GM12801 (cell line): ENCODE data around the gene ZCCHC3.

Experiments
- TF ChIP-seq, protein P1 (sequence below): IDR thresholded peaks from one replicate; pipeline ENCODE4 v1.5.1; 2011; ENCODE audit warnings: control low read depth; ENCODE audit not compliant: insufficient read length; ENCODE audit errors: extremely low read depth

The ZCCHC3 gene

DNA sequence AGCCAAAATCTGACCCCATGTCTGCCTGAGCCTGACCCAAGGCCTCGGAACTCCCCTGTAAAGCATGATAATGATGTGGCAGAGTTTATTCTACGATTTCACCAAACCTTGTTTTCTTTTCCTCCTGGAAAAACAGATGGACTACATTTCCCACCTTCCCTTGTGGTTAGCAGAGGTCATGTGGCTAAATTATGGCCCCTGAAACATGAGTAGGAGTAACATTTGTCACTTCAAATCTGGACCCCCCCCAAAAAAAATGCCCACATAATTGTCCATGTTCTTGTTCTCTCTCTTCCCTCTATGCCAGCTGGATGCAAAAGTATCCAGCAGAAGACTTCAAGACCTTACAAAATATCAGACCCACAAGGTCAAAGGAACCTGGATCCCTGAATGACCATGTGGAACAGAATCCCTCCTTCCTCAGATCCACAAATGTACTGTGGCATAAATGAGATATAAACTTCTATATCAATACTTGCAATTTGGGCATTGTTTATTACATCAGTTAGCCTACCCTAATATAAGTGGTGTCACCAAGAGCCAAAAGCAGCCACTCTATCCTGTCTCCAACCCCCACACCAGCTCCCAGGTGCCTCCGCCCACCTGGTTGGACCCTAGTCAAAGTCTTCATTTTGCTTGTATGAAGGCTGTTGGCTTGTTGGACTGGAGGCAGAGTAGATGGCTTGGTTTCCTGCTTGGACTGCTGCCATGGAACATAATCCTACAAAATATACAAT is 8.2 kb upstream of the ZCCHC3 start:
- TF ChIP-seq, protein P1, sequence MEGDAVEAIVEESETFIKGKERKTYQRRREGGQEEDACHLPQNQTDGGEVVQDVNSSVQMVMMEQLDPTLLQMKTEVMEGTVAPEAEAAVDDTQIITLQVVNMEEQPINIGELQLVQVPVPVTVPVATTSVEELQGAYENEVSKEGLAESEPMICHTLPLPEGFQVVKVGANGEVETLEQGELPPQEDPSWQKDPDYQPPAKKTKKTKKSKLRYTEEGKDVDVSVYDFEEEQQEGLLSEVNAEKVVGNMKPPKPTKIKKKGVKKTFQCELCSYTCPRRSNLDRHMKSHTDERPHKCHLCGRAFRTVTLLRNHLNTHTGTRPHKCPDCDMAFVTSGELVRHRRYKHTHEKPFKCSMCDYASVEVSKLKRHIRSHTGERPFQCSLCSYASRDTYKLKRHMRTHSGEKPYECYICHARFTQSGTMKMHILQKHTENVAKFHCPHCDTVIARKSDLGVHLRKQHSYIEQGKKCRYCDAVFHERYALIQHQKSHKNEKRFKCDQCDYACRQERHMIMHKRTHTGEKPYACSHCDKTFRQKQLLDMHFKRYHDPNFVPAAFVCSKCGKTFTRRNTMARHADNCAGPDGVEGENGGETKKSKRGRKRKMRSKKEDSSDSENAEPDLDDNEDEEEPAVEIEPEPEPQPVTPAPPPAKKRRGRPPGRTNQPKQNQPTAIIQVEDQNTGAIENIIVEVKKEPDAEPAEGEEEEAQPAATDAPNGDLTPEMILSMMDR: no peak

DNA sequence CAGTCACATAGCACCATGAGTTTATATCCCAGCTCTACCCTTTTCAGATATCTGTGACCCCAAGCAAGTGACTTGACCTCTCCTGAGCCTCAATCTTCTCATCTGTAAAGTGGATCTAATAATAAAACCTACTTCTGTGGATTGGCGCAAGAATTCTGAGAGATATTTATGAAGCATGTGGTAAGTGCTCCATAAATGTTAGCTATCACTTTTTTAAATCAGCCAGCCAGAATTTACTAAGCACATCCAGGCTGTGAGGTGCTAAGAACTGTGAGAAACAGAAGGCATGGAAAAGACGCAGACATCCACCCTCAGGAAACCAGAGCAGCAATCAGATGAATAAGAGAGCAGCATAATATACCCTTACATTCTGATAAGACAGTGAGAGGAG is 7.7 kb upstream of the ZCCHC3 start:
- TF ChIP-seq, protein P1: no peak

DNA sequence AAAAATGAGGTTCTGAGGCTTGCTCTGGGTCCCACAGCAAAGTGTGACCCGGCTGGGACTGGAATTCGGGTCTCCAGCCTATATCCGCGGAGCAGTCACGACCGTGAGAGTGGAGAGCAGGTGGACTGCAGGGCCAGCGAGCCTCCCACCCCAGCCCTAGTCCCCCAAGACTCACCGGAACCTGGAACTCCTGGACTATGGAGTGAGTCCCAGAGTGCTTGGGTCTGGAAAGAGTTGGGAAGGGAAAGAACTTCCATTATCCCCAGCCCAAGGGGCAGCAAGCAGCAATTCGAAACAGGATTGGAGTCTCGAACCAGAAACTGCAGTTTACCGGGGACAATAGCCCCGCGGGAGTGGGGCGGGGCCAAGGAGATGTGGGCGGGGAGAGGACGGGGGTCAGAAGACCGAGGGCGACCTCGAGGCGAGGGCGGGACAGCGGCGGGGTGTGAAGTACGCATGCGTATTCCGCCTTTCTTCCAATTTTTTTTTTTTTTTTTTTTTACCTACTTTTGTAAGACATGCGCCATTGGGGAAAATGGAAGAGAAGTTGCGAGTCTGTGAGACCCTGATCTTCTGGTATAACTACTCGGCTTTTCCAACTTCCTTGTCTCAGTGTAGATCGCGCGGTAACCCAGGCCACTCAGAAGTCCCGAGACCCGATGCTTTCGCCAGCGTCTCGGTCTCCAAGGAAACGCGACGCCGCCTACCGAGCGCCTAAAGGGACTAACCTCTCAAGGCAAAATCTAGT is 7.1 kb upstream of the ZCCHC3 start, which contains the start of gene C20orf96:
C20orf96 (minus strand) TSS at position 667 of the 748 bp plus-strand sequence; CDS start at position 527, 140 bp downstream.
- TF ChIP-seq, protein P1: no peak

DNA sequence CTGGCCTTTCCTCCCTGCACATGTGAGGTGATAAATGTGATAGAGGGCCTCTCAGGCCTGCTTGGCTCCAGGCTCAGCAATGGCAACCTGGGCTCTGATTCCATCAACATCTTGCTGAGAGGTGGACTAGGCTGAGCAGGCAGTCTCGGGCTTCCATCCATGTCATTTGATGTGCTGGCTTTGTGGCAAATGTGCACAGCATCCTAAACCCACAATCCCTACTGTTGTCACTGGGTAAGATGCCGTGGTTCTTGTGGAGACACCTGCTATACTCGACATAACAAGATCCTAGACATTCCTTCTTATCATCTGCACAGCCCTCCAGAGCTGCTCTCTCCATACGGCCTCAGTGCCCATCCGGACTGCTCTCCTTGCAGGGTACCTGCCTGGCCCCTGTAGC is 2.8 kb upstream of the ZCCHC3 start:
- TF ChIP-seq, protein P1: no peak

DNA sequence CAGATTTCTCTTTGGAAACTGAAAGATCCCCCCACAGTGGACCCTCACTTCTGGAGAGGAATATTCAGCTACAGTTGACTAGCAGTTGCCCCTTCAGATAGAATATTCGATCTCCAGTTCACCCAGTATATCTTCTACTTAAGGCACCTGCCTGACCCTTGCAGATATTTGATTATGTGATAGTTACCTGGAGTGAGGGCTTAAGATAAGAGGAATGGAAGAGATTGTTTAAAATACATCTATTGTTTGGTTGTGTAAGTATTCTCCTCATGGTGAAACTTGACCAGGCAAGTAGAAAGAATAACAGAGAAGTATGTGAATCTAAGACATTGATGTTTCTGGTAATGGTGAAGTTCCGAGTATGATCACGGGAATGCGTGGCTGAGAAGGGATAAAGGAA is 1.6 kb upstream of the ZCCHC3 start:
- TF ChIP-seq, protein P1: no peak

DNA sequence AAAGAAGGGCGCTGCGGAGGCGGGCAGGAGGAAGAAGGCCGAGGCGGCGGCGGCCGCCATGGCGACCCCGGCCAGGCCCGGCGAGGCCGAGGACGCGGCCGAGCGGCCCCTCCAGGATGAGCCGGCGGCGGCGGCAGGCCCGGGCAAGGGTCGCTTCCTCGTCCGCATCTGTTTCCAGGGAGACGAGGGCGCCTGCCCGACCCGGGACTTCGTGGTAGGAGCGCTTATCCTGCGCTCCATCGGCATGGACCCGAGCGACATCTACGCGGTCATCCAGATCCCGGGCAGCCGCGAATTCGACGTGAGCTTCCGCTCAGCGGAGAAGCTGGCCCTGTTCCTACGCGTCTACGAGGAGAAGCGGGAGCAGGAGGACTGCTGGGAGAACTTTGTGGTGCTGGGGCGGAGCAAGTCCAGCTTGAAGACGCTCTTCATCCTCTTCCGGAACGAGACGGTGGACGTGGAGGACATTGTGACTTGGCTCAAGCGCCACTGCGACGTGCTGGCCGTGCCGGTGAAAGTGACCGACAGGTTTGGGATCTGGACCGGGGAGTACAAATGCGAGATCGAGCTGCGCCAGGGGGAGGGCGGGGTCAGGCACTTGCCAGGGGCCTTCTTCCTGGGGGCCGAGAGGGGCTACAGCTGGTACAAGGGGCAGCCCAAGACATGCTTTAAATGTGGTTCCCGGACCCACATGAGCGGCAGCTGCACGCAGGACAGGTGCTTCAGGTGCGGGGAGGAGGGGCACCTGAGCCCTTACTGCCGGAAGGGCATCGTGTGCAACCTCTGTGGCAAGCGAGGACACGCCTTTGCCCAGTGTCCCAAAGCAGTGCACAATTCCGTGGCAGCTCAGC is 780 bp downstream of the ZCCHC3 start:
- TF ChIP-seq, protein P1: no peak

DNA sequence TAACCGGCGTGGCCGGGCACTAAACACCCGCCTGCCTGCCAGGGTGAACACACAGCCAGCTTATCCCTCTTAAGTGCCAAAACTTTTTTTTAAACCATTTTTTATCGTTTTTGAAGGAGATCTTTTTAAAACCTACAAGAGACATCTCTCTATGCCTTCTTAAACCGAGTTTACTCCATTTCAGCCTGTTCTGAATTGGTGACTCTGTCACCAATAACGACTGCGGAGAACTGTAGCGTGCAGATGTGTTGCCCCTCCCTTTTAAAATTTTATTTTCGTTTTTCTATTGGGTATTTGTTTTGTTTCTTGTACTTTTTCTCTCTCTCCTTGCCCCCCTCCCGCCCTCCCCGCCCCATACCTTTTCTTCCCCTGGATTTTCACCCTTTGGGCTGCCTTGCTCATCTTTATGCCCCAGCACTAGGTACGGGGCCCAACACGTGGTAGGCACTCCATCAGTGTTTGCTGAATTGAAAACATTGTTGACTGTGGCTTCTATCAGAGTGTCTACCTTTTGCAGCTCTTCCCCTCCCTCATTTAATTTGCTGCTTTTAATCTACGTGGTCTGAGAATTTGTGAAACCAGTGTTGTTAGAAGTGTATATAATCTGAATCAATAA is 1.5 kb downstream of the ZCCHC3 start:
- TF ChIP-seq, protein P1: no peak
